ENCODE measurements around the gene SERPINB1.
"Not testable (repeated sequence)": the region's sequence is repeated elsewhere in the genome, so short reads cannot be mapped to it uniquely, and the experiment has no call there.

SERPINB1 gene

GRCh38 chr6:2807342-2808090 lies 34.1 kb downstream of the SERPINB1 start:
- no peak for TF ChIP-seq CTCF (conservative IDR thresholded peaks at IDR 0.05; ENCODE audit: control insufficient read depth, insufficient read depth, low read depth, low read length)
- no peak overlapping the region for H3K4me3 ChIP-seq (ENCODE audit: control insufficient read depth, low read depth, low read length)
- no peak for DNase-seq (ENCODE audit: low read depth)

GRCh38 chr6:2806644-2807043 lies 35.0 kb downstream of the SERPINB1 start:
- DNase-seq (ENCODE audit: low read depth): no peak
- TF ChIP-seq CTCF (conservative IDR thresholded peaks at IDR 0.05; ENCODE audit: control insufficient read depth, insufficient read depth, low read depth, low read length): no peak
- H3K4me3 ChIP-seq (ENCODE audit: control insufficient read depth, low read depth, low read length): no peak overlapping the region

GRCh38 chr6:2805031-2805430 lies 36.6 kb downstream of the SERPINB1 start:
- H3K4me3 ChIP-seq (ENCODE audit: control insufficient read depth, low read depth, low read length): no peak overlapping the region
- no peak for TF ChIP-seq CTCF (conservative IDR thresholded peaks at IDR 0.05; ENCODE audit: control insufficient read depth, insufficient read depth, low read depth, low read length)
- DNase-seq (ENCODE audit: low read depth): no peak

GRCh38 chr6:2804516-2804915 lies 37.1 kb downstream of the SERPINB1 start:
- TF ChIP-seq CTCF (conservative IDR thresholded peaks at IDR 0.05; ENCODE audit: control insufficient read depth, insufficient read depth, low read depth, low read length): no peak
- no peak overlapping the region for H3K4me3 ChIP-seq (ENCODE audit: control insufficient read depth, low read depth, low read length)
- DNase-seq (ENCODE audit: low read depth): no peak

GRCh38 chr6:2803731-2804429 lies 37.8 kb downstream of the SERPINB1 start:
- no peak for TF ChIP-seq CTCF (conservative IDR thresholded peaks at IDR 0.05; ENCODE audit: control insufficient read depth, insufficient read depth, low read depth, low read length)
- no peak for DNase-seq (ENCODE audit: low read depth)
- H3K4me3 ChIP-seq (ENCODE audit: control insufficient read depth, low read depth, low read length): no peak overlapping the region

GRCh38 chr6:2802521-2803060 lies 39.1 kb downstream of the SERPINB1 start:
- no peak for TF ChIP-seq CTCF (conservative IDR thresholded peaks at IDR 0.05; ENCODE audit: control insufficient read depth, insufficient read depth, low read depth, low read length)
- no peak overlapping the region for H3K4me3 ChIP-seq (ENCODE audit: control insufficient read depth, low read depth, low read length)
- no peak for DNase-seq (ENCODE audit: low read depth)

GRCh38 chr6:2801687-2802086 lies 40.0 kb downstream of the SERPINB1 start:
- H3K4me3 ChIP-seq (ENCODE audit: control insufficient read depth, low read depth, low read length); DNase-seq (ENCODE audit: low read depth): not testable (repeated sequence)
